ENCODE measurements around the gene TOMM6.
"Not testable (repeated sequence)": the region's sequence is repeated elsewhere in the genome, so short reads cannot be mapped to it uniquely, and the experiment has no call there.

Gene TOMM6

GRCh38 chr6:41758641-41759035 lies 28.9 kb upstream of the TOMM6 start:
- TF ChIP-seq FOXP2 (optimal IDR thresholded peaks at IDR 0.05; ENCODE audit: control extremely low read depth, extremely low read length, insufficient read depth) (no peak), POLR2AphosphoS5 (IDR thresholded peaks at IDR 0.05; ENCODE audit: borderline replicate concordance, low read depth, low read length) (no peak), EZH2 (IDR thresholded peaks at IDR 0.05) (no peak)
- Histone ChIP-seq H3K9ac (ENCODE audit: insufficient read length) (no peak overlapping the region), H3K4me3 (no peak overlapping the region), H3K36me3 (ENCODE audit: insufficient read depth, low read length) (no peaks in the 10 kb centered on the region), H3K9me3 (ENCODE audit: low read depth, low read length) (no peaks in the 10 kb centered on the region), H3K27ac (no peak overlapping the region)
- no peak for DNase-seq (ENCODE audit: low read depth, low spot score)

GRCh38 chr6:41759106-41759904 lies 28.2 kb upstream of the TOMM6 start:
- TF ChIP-seq FOXP2 (optimal IDR thresholded peaks at IDR 0.05; ENCODE audit: control extremely low read depth, extremely low read length, insufficient read depth): no peak
- TF ChIP-seq EZH2 (IDR thresholded peaks at IDR 0.05): no peak
- TF ChIP-seq POLR2AphosphoS5 (IDR thresholded peaks at IDR 0.05; ENCODE audit: borderline replicate concordance, low read depth, low read length): no peak
- Histone ChIP-seq H3K36me3 (ENCODE audit: insufficient read depth, low read length) (no peaks in the 10 kb centered on the region), H3K27ac (no peak overlapping the region), H3K9ac (ENCODE audit: insufficient read length) (no peak overlapping the region), H3K9me3 (ENCODE audit: low read depth, low read length) (no peaks in the 10 kb centered on the region), H3K4me3 (no peak overlapping the region)
- no peak for DNase-seq (ENCODE audit: low read depth, low spot score)

GRCh38 chr6:41759905-41760579 lies 27.5 kb upstream of the TOMM6 start:
- no peak overlapping the region for H3K9ac ChIP-seq (ENCODE audit: insufficient read length)
- no peak overlapping the region for H3K4me3 ChIP-seq
- TF ChIP-seq EZH2 (IDR thresholded peaks at IDR 0.05) (no peak), POLR2AphosphoS5 (IDR thresholded peaks at IDR 0.05; ENCODE audit: borderline replicate concordance, low read depth, low read length) (no peak), FOXP2 (optimal IDR thresholded peaks at IDR 0.05; ENCODE audit: control extremely low read depth, extremely low read length, insufficient read depth) (no peak)
- H3K36me3 ChIP-seq (ENCODE audit: insufficient read depth, low read length): no peaks in the 10 kb centered on the region
- DNase-seq (ENCODE audit: low read depth, low spot score): no peak
- no peaks in the 10 kb centered on the region for H3K9me3 ChIP-seq (ENCODE audit: low read depth, low read length)
- H3K27ac ChIP-seq: no peak overlapping the region

GRCh38 chr6:41763470-41763869 lies 24.0 kb upstream of the TOMM6 start:
- H3K9ac ChIP-seq (ENCODE audit: insufficient read length): no peak overlapping the region
- H3K4me3 ChIP-seq: no peak overlapping the region
- no peaks in the 10 kb centered on the region for H3K36me3 ChIP-seq (ENCODE audit: insufficient read depth, low read length)
- no peak overlapping the region for H3K27ac ChIP-seq
- TF ChIP-seq EZH2 (IDR thresholded peaks at IDR 0.05) (no peak), POLR2AphosphoS5 (IDR thresholded peaks at IDR 0.05; ENCODE audit: borderline replicate concordance, low read depth, low read length) (no peak), FOXP2 (optimal IDR thresholded peaks at IDR 0.05; ENCODE audit: control extremely low read depth, extremely low read length, insufficient read depth) (no peak)
- DNase-seq (ENCODE audit: low read depth, low spot score): no peak
- H3K9me3 ChIP-seq (ENCODE audit: low read depth, low read length): no peaks in the 10 kb centered on the region

GRCh38 chr6:41766043-41766664 lies 21.3 kb upstream of the TOMM6 start:
- not testable (repeated sequence) for H3K36me3 ChIP-seq (ENCODE audit: insufficient read depth, low read length); H3K9ac ChIP-seq (ENCODE audit: insufficient read length); H3K27ac ChIP-seq; H3K9me3 ChIP-seq (ENCODE audit: low read depth, low read length); H3K4me3 ChIP-seq; DNase-seq (ENCODE audit: low read depth, low spot score)

GRCh38 chr6:41767112-41767833 lies 20.2 kb upstream of the TOMM6 start:
- no peak overlapping the region for H3K4me3 ChIP-seq
- TF ChIP-seq POLR2AphosphoS5 (IDR thresholded peaks at IDR 0.05; ENCODE audit: borderline replicate concordance, low read depth, low read length): no peak
- TF ChIP-seq FOXP2 (optimal IDR thresholded peaks at IDR 0.05; ENCODE audit: control extremely low read depth, extremely low read length, insufficient read depth): no peak
- TF ChIP-seq EZH2 (IDR thresholded peaks at IDR 0.05): no peak
- no peaks in the 10 kb centered on the region for H3K9me3 ChIP-seq (ENCODE audit: low read depth, low read length)
- H3K27ac ChIP-seq: no peak overlapping the region
- H3K36me3 ChIP-seq (ENCODE audit: insufficient read depth, low read length): no peaks in the 10 kb centered on the region; the same call in 1 of the 2 replicates
- DNase-seq (ENCODE audit: low read depth, low spot score): no peak
- no peak overlapping the region for H3K9ac ChIP-seq (ENCODE audit: insufficient read length)

GRCh38 chr6:41768545-41769308 lies 18.8 kb upstream of the TOMM6 start:
- no peaks in the 10 kb centered on the region; the same call in 1 of the 2 replicates for H3K36me3 ChIP-seq (ENCODE audit: insufficient read depth, low read length)
- H3K9ac ChIP-seq (ENCODE audit: insufficient read length): no peak overlapping the region
- H3K4me3 ChIP-seq: no peak overlapping the region
- H3K27ac ChIP-seq: no peak overlapping the region
- no peak for DNase-seq (ENCODE audit: low read depth, low spot score)
- H3K9me3 ChIP-seq (ENCODE audit: low read depth, low read length): no peaks in the 10 kb centered on the region
- TF ChIP-seq EZH2 (IDR thresholded peaks at IDR 0.05) (no peak), FOXP2 (optimal IDR thresholded peaks at IDR 0.05; ENCODE audit: control extremely low read depth, extremely low read length, insufficient read depth) (no peak), POLR2AphosphoS5 (IDR thresholded peaks at IDR 0.05; ENCODE audit: borderline replicate concordance, low read depth, low read length) (no peak)

Measured in SK-N-MC (cell line).